AG10803 (cell line): ENCODE results near the gene SREBF1.

Experiments
- DNase-seq: peaks from one replicate; pipeline ENCODE4 v3.0.0; 2010; ENCODE audit warnings: low read depth
- H3K4me3 ChIP-seq: 2 replicates; pipeline ENCODE4 v1.5.1; 2011; ENCODE audit warnings: mild to moderate bottlenecking, low read length, control low read depth
- TF ChIP-seq, protein P1 (sequence below): conservative IDR thresholded peaks from 2 replicates; pipeline ENCODE4 v1.5.1; 2011; ENCODE audit warnings: mild to moderate bottlenecking, low read length, control low read depth, inconsistent platforms

The SREBF1 gene

DNA sequence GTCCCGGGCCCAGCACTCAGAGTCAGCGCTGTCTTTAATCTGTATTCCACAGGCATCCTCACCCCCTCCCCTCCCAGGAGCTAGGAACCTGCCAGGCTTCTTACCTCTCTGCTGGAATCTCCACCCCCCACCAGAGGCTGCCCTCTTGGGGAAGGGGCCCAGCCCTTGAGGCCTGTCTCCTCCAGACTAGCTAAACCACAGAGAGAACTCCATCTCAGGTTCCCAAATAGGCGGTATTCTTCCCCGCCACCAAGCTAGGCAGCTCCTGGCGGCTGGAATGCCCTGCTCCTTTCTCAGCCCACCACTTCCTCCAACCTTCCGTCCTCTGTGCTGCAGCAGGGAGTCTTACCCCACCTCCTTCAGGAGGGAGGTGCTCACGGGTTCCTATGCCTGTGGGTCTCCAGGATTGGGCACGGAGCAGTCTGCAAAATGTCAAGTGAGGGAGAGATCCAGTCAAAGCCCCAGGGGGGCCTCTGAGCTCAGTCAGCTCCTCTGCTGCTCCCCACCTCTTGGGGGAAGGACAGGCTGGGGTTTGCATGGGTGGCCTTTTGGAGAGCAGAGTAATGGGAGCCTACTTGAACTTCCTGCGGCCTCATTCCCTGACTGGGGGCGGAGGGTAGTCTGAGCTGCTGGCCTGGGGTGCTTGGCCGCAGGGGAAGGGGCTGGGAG is 55.7 kb downstream of the SREBF1 start:
- DNase-seq = no peak
- TF ChIP-seq, protein P1, sequence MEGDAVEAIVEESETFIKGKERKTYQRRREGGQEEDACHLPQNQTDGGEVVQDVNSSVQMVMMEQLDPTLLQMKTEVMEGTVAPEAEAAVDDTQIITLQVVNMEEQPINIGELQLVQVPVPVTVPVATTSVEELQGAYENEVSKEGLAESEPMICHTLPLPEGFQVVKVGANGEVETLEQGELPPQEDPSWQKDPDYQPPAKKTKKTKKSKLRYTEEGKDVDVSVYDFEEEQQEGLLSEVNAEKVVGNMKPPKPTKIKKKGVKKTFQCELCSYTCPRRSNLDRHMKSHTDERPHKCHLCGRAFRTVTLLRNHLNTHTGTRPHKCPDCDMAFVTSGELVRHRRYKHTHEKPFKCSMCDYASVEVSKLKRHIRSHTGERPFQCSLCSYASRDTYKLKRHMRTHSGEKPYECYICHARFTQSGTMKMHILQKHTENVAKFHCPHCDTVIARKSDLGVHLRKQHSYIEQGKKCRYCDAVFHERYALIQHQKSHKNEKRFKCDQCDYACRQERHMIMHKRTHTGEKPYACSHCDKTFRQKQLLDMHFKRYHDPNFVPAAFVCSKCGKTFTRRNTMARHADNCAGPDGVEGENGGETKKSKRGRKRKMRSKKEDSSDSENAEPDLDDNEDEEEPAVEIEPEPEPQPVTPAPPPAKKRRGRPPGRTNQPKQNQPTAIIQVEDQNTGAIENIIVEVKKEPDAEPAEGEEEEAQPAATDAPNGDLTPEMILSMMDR = peak; percentile 23; the same call in 1 of the 2 replicates
- no peak overlapping the region for H3K4me3 ChIP-seq

DNA sequence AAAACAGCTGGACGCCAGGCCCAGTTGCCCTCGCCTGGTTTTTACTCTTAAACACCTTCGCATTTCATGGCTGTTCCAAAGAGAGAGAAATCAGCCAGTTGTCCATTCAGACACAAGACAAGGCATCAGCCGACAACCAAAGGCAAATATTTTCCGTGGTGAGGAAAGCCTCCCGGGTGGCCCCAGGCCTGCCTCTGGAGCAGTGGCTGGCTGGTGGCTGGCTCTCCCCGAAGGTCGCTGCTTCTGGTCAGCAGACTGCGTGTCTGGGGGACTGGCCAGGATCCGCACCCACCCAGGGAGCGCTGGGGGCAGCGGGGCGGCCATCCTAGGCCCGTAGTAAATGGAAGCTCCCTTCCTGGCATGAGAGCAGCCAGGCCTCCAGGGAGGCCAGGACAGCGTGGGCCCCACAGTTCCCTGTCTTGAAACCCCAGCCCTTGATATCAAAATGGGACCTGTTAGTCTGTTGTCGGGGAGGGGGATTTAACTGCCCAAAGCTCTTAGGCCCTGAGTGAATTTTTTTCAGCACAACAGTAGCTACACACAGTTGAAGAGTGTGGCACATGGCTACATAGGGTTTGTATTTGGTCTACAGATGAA is 57.7 kb downstream of the SREBF1 start:
- no peak for DNase-seq
- TF ChIP-seq, protein P1 = no peak
- no peak overlapping the region for H3K4me3 ChIP-seq

DNA sequence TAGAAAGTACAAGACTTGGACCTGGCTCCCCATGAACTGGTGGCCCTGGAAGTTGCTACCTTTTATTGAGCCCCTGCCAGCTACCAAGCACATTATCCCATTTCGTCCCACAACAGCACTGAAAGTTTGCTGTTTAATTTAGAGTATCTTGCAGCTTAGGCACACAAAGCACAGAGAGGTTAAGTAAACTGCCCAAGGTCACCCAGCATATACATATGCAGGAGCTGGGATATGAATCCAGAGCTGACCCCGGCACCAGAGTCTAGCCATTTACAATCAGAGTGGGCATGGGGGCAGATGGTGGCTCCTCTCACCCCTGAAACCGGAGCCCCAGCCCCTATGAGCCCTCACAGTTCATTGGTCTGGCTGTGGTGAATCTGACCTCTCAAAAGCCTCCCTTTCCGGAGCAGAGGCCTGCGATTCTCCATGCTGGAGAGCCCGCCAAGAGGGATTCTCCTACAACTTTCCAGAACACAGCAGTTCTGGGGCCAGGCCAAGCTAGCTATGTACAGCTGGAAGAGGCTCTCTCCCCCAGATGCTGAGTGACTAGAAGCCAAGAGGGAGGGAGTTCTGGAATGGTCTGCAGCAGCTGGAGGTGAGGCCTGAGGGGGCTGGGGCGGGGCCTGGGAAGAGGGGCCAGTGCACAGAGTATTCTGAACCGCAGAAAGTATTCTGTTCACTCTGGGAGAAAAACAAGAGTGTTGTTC is 58.3 kb downstream of the SREBF1 start:
- no peak overlapping the region for H3K4me3 ChIP-seq
- DNase-seq = peak; percentile 79
- TF ChIP-seq, protein P1 = no peak

DNA sequence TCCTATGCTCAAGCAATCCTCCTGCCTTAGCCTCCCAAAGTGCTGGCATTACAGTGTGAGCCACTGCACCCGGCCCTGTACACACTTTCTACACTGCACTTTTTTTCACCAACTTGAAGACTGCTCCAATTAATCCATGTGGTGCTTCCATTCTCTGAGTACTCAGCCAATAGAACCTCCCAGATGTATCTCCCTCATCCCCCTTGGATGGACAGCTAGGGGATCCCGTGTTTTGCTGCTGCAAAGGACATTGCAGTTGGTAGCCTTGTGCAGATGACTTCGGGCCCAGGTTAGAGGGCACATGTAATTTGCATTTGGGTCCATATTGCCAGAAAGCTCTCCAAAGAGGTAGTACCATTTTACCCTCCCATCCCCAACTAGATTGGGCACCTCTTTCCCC is 59.9 kb downstream of the SREBF1 start:
- no peak overlapping the region for H3K4me3 ChIP-seq
- TF ChIP-seq, protein P1 = no peak
- no peak for DNase-seq

GRCh38 chr17:17774009-17774881 is 62.5 kb downstream of the SREBF1 start:
- DNase-seq = no peak
- no peak overlapping the region for H3K4me3 ChIP-seq
- TF ChIP-seq, protein P1 = peak; percentile 30

GRCh38 chr17:17772231-17772630 is 64.6 kb downstream of the SREBF1 start:
- TF ChIP-seq, protein P1 = no peak
- no peak for DNase-seq
- H3K4me3 ChIP-seq = no peak overlapping the region
